Left ventricle myocardium inferior (tissue), 1 donor: ENCODE data around the gene ANKRD44. TPM values are rescaled to one million over a fixed set of nuclear protein-coding genes. Genes with fewer than 3 reads are reported as not detected.

Source experiments
- DNase-seq: peaks from one replicate; pipeline ENCODE4 v3.0.0-alpha.2; 2020
- H3K27ac ChIP-seq: fragments of 200-600 bp; replicated peaks from 2 replicates; pipeline ENCODE4 v1.8.0; 2021
- H3K27me3 ChIP-seq: fragments of 200-600 bp; 2 replicates; pipeline ENCODE4 v1.8.0; 2021; ENCODE audit warnings: low read depth
- H3K36me3 ChIP-seq: fragments of 200-600 bp; 2 replicates; pipeline ENCODE4 v1.8.0; 2021
- H3K4me1 ChIP-seq: fragments of 200-600 bp; 2 replicates; pipeline ENCODE4 v1.8.0; 2021
- H3K4me3 ChIP-seq: fragments of 200-600 bp; 2 replicates; pipeline ENCODE4 v1.8.0; 2021; ENCODE audit warnings: mild to moderate bottlenecking, moderate library complexity
- H3K9me3 ChIP-seq: fragments of 200-600 bp; replicated peaks from 2 replicates; pipeline ENCODE4 v1.8.0; 2021
- intact Hi-C: fragments of 100-400 bp; cut with micrococcal nuclease; formaldehyde crosslinking; loops from one replicate; pipeline ENCODE4 v1.11.0; 2022
- total RNA-seq: library from RNA; stranded (reverse); fragmentation: NEBNext Ultra II Directional; extraction: Animal tissue kit (Norgen Biotek cat#: 25700); gene quantifications from one replicate; pipeline ENCODE4 v1.2.1, GENCODE V29; 2021
- TF ChIP-seq, protein P1 (sequence below): fragments of 200-600 bp; IDR thresholded peaks from 2 replicates; pipeline ENCODE4 v1.8.0; 2021; ENCODE audit warnings: antibody characterized with exemption, mild to moderate bottlenecking, borderline replicate concordance
- donor health status: DM: no; HTN: yes; CAD: no; lungs with severe emphysema.

ANKRD44 gene
- total RNA-seq, 1 donor from 2014 or later: 7.1 TPM

DNA sequence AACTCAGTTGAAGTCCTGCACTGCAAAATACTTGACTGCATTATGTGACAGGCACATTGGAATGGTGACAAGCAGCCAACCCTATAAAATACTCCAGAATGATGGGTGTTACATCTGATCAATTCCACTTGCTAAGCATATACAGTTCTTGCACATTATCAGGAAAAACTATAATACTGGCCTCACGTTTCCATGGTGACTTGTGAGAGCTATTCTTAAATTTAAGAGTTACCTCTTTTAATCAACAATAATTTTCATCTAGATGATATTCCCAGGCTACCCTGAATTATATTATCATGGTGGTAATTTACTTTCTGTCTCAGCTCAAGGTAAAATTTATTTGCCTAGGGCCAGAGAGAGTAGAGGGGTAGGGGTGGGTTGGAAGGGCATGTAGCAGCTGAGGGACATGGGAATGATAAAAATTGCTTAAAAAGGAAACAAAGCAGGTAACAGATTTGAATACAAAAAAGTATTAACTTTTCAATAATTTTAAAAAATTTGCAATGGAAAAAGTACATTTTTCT, 251.7 kb downstream of the ANKRD44 start:
- Histone ChIP-seq H3K4me3 (no peak overlapping the region), H3K27ac (no peak overlapping the region), H3K36me3 (peaks cover 19% of the 10 kb centered on the region), H3K9me3 (peaks cover 23% of the 10 kb centered on the region), H3K27me3 (no peaks in the 10 kb centered on the region), H3K4me1 (no peaks in the 10 kb centered on the region)
- DNase-seq: no peak
- TF ChIP-seq, protein P1, sequence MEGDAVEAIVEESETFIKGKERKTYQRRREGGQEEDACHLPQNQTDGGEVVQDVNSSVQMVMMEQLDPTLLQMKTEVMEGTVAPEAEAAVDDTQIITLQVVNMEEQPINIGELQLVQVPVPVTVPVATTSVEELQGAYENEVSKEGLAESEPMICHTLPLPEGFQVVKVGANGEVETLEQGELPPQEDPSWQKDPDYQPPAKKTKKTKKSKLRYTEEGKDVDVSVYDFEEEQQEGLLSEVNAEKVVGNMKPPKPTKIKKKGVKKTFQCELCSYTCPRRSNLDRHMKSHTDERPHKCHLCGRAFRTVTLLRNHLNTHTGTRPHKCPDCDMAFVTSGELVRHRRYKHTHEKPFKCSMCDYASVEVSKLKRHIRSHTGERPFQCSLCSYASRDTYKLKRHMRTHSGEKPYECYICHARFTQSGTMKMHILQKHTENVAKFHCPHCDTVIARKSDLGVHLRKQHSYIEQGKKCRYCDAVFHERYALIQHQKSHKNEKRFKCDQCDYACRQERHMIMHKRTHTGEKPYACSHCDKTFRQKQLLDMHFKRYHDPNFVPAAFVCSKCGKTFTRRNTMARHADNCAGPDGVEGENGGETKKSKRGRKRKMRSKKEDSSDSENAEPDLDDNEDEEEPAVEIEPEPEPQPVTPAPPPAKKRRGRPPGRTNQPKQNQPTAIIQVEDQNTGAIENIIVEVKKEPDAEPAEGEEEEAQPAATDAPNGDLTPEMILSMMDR: no peak
- intact Hi-C loops: no loop called here

DNA sequence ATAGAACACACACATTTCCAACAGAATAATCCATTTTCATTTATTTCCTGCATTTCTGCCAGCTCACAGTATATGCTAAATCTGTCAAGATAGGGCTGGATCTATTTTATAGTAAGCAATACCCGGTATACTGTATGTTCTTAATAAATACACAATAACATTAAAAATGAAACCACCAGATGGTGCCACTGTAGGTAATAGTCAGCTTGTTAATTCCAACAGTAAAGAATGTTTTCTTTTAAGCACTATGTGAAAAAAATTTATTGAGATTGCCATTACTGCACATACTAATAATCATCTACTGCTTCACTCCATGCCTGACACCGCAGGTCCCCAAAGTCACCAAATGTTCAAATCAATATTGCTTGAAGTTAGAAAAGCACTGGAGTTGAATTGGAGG, 252.6 kb downstream of the ANKRD44 start:
- no peak for DNase-seq
- no peaks in the 10 kb centered on the region for H3K27me3 ChIP-seq
- intact Hi-C loops: no loop called here
- peaks cover 23% of the 10 kb centered on the region for H3K9me3 ChIP-seq
- H3K36me3 ChIP-seq: peaks cover 19% of the 10 kb centered on the region
- peaks cover 2% of the 10 kb centered on the region for H3K4me1 ChIP-seq
- TF ChIP-seq, protein P1: no peak
- H3K27ac ChIP-seq: no peak overlapping the region
- no peak overlapping the region for H3K4me3 ChIP-seq

DNA sequence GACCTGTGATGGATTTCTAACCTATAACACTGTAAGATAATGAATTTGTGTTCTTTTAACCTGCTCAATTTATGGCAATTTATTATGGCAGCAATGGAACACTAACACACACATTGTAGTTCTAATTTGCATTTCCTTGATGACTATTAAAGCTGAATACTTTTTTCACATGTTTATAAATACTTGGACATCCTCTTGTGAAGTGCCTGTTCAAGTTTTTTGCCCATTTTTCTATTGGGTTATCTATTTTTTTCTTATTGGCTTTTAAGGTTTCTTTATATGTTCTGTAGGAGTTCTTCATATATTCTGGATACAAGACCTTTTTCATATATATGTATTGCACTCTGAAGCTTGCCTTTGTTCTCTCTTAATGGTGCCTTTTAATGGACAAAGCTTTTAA, 255.5 kb downstream of the ANKRD44 start:
- Histone ChIP-seq H3K27ac (no peak overlapping the region), H3K4me1 (peaks cover 6% of the 10 kb centered on the region), H3K27me3 (no peaks in the 10 kb centered on the region), H3K4me3 (no peak overlapping the region), H3K9me3 (peaks cover 18% of the 10 kb centered on the region), H3K36me3 (peaks cover 14% of the 10 kb centered on the region)
- no peak for DNase-seq
- intact Hi-C loops: no loop called here
- TF ChIP-seq, protein P1: no peak

DNA sequence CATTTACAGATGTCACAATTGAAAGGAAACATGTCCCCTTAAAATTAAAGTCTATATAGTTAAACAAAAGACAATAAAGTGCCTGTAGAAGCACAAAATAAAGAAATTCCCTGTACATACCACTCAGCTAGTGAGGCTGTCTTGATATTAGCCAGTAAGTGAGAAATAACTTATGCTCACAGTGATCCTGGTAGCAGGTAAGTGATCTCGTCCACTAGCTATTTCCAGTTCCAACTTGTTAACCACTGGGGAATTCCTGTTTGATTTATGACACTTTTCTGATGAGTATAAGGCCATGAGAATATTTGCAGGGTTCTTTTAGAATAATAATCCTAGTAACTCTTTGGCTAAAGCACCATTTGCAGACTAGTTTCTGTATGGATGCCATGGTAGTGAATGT, 256.1 kb downstream of the ANKRD44 start:
- intact Hi-C loops: no loop called here
- Histone ChIP-seq H3K27ac (no peak overlapping the region), H3K27me3 (no peaks in the 10 kb centered on the region), H3K36me3 (peaks cover 14% of the 10 kb centered on the region), H3K4me1 (peaks cover 6% of the 10 kb centered on the region), H3K9me3 (peaks cover 18% of the 10 kb centered on the region), H3K4me3 (no peak overlapping the region)
- DNase-seq: no peak
- TF ChIP-seq, protein P1: no peak

DNA sequence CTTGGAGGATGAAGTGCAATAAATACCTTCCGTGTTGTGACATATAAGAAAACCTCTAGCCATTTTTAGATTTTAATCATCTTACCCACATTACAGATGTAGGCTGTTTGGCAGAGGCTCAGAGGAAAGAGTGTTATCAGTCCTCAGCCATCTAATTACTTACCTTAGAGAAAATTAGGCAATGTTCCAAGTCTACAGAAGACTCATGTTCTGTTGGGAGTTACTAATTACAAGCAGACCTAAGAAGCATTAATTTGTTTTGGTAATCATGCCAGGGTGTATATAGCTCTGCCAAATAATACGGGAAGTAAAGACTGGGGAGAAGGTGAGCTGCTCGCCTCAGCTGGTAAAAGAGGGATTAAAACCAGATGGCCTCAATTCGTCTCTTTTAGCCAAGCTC, 258.2 kb downstream of the ANKRD44 start:
- Histone ChIP-seq H3K27ac (no peak overlapping the region), H3K4me1 (peaks cover 6% of the 10 kb centered on the region), H3K4me3 (no peak overlapping the region), H3K27me3 (no peaks in the 10 kb centered on the region), H3K9me3 (peaks cover 21% of the 10 kb centered on the region), H3K36me3 (peaks cover 14% of the 10 kb centered on the region)
- intact Hi-C loops: no loop called here
- DNase-seq: no peak
- TF ChIP-seq, protein P1: no peak

DNA sequence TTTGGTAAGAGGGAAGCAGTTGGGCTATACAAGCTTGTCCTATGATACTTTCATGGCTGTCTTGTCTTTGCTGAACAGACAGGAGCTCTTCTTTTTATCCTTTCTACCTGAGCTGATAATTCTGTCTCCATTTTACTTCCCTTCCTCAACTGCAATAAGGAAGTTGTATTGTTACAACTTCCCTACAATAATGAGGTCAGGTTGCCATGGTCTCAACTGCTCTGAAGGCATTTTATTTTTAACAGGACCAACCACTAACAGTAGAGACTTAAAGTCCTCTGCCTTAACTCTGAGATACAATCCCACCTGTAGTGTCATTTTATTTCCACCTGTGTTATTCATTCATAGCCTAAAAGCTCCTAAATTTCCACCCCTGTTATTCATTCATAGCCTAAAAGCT, 265.5 kb downstream of the ANKRD44 start:
- TF ChIP-seq, protein P1: no peak
- intact Hi-C loops: no loop called here
- no peaks in the 10 kb centered on the region for H3K27me3 ChIP-seq
- peaks cover 2% of the 10 kb centered on the region for H3K9me3 ChIP-seq
- no peak overlapping the region for H3K4me3 ChIP-seq
- H3K4me1 ChIP-seq: no peaks in the 10 kb centered on the region
- H3K36me3 ChIP-seq: no peaks in the 10 kb centered on the region
- DNase-seq: no peak
- no peak overlapping the region for H3K27ac ChIP-seq
